Superior temporal gyrus (tissue), 1 donor: ENCODE results near the gene ZCCHC7.
"Not testable (repeated sequence)": the region's sequence is repeated elsewhere in the genome, so short reads cannot be mapped to it uniquely, and the experiment has no call there.

ENCODE experiments used
- DNase-seq: peaks from one replicate; pipeline ENCODE4 v3.0.0-alpha.2; 2016; ENCODE audit errors: extremely low spot score

The ZCCHC7 gene

GRCh38 chr9:37293664-37294524, 173.5 kb downstream of the ZCCHC7 start:
- DNase-seq, result no peak

- no peak for DNase-seq
These were observed 174.8 kb downstream of the ZCCHC7 start for GRCh38 chr9:37295178-37295577.

GRCh38 chr9:37295796-37296195, 175.4 kb downstream of the ZCCHC7 start:
- no peak for DNase-seq

- no peak for DNase-seq
These were observed 177.2 kb downstream of the ZCCHC7 start for GRCh38 chr9:37297592-37297991.

GRCh38 chr9:37300620-37301019, 180.2 kb downstream of the ZCCHC7 start:
- no peak for DNase-seq

- no peak for DNase-seq
These were observed 180.9 kb downstream of the ZCCHC7 start for GRCh38 chr9:37301042-37301853.

GRCh38 chr9:37301854-37302172, 181.4 kb downstream of the ZCCHC7 start:
- no peak for DNase-seq

GRCh38 chr9:37302277-37302676, 181.9 kb downstream of the ZCCHC7 start:
- no peak for DNase-seq

GRCh38 chr9:37303272-37303671, 182.9 kb downstream of the ZCCHC7 start:
- not testable (repeated sequence) for DNase-seq

- DNase-seq, result no peak
These were observed 188.8 kb downstream of the ZCCHC7 start for GRCh38 chr9:37309136-37309535.

- no peak for DNase-seq
These were observed 191.7 kb downstream of the ZCCHC7 start for GRCh38 chr9:37311938-37312708.

- DNase-seq, result no peak
These were observed 203.9 kb downstream of the ZCCHC7 start for GRCh38 chr9:37324261-37324683.

GRCh38 chr9:37324691-37325490, 204.5 kb downstream of the ZCCHC7 start:
- peak; percentile 38 for DNase-seq

GRCh38 chr9:37325778-37326177, 205.4 kb downstream of the ZCCHC7 start:
- no peak for DNase-seq

GRCh38 chr9:37327553-37327952, 207.2 kb downstream of the ZCCHC7 start:
- DNase-seq, result no peak

GRCh38 chr9:37328556-37329227, 208.3 kb downstream of the ZCCHC7 start:
- DNase-seq, result no peak

GRCh38 chr9:37329576-37329975, 209.2 kb downstream of the ZCCHC7 start:
- peak; percentile 71 for DNase-seq

GRCh38 chr9:37331871-37332270, 211.5 kb downstream of the ZCCHC7 start:
- no peak for DNase-seq

- DNase-seq, result no peak
These were observed 212.2 kb downstream of the ZCCHC7 start for GRCh38 chr9:37332578-37332977.

- DNase-seq, result no peak
These were observed 212.9 kb downstream of the ZCCHC7 start for GRCh38 chr9:37333288-37333687.

- DNase-seq, result no peak
These were observed 214.9 kb downstream of the ZCCHC7 start for GRCh38 chr9:37335238-37335637.
